NCI-H2196 treated with DMSO at 0.1 percent for 48 hours (cell line): ENCODE measurements around the gene SLC4A1AP.

ENCODE experiments used
- DNase-seq: peaks from one replicate; lab custom pipeline; 2025; ENCODE audit not compliant: unreplicated experiment; lab: John Stamatoyannopoulos, UW

Gene SLC4A1AP

DNA sequence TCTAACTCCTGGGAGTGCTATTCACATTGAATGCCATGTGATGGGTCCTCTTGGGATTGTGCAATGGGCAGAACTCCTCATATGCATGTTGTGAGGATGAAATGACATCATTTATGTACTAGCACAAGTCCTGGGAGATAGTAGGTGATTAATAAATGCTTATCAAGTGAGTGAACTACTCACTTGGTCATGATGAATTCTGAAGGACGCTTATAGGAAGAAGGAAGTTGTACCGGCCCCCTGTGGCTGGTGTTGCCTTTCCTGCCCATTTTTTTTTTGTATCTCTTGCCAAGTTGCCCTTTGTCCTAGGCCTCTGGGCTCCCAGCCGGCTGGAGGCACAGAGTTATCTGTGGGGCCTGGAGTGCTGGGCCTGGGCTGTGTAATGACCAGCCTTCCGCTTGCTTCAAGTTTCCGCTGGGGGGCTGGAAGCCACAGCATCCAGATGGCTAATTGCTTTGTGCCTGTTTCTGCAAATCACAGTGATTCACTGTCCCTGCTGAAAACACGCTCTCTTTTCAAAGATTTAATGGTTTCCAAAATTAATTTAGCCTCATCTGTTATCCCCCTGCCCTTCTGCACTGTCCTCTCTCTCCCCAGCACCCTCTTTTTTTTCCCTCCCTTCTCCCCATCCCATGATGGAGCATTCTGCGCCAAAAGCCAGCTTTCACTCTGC, 74.1 kb downstream of the SLC4A1AP start:
- no peak for DNase-seq

DNA sequence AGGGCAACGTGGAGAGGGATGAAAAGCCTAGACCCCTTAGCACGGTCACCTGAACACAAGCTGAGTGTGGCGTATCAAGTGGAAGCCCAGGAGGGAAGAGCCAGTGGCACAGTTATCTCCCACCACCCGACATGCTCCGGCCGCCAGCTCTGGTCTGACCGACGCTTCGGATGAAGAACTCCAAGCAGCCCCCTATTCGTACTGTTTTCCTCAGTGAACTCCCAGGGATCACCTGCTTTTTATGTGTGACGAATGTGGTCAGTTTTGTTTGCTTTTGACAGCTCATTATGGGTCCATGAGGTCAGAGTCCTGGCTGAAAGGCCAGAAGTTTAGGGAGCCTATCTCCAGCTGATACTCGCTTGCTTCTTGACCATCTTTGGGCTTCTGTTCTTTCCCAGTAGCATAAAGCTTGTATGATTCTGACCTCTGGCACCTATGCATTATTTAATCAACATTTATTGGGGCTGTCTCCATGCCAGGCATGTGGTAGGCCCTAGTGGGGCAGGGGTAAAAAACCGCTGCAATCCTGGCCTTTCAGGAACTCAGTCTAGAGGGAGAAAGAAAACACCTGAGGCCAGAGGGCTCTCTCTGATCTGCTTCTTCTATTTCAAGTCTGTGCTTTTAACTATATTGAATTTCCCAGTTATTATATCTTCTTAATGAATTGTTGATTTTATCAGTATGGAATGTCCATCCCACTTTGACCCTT, 74.8 kb downstream of the SLC4A1AP start:
- DNase-seq: no peak

DNA sequence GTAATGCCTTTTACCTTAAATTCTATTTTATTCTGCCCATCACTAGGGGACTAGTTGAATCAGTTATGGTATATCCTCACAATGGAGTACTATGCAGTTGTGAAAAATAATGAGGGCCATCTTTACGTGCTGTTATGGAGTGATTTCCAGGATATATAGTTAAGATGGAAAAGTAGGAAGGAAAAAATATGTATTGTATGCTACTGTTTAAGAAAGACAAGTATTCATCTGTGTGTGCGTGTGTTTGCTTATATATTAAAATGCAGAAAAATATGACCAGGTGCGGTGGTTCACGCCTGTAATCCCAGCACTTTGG, 75.3 kb downstream of the SLC4A1AP start:
- DNase-seq: no peak

DNA sequence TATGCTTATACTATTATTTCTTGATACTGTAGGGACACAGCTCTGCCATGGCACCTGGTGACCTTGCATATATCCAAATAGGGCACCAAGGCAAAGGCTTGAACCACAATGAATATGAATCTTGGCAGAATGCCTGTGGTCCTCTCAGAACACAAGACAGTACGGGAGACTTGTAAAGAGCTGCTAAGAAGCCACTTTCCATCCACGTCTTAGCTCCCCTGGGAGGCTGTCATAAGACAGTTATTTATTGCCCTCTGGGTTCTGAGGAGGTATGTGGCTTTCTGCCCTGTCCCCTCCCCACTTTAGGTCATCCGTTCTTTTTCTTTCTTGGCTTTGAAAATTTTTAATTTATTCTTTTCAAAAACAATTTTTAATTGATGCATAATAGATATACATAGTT, 78.0 kb downstream of the SLC4A1AP start:
- DNase-seq: no peak

DNA sequence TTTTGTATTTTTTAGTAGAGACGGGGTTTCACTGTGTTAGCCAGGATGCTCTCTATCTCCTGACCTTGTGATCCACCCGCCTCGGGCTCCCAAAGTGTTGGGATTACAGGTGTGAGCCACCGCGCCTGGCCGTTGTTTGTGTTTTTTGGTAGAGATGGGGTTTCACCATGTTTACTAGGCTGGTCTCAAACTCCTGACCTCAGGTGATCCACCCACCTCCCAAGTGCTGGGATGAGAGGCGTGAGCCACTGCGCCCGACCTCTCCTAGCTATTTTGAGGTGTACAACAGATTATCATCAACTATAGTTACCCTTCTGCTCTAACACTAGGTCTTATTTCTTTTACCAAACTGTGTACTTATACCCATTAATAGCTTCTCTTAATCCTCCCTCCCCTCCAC, 78.9 kb downstream of the SLC4A1AP start:
- no peak for DNase-seq
